HepG2 (cell line): ENCODE measurements around the gene FAM163A. TPM values are rescaled to one million over a fixed set of nuclear protein-coding genes. Genes with fewer than 3 reads are reported as not detected.

Source experiments
- ATAC-seq: fragments of 200-7000 bp; cut with Tn5 transposase; 3 replicates; pipeline ENCODE4 v1.9.1; 2020; ENCODE audit warnings: mild to moderate bottlenecking, moderate library complexity
- BruUV-seq: library from RNA; stranded (reverse); fragments of 400-500 nt; replicated peaks from 2 replicates; lab custom pipeline; 2021; lab: Mats Ljungman, UMichigan
- CTCF ChIA-PET: fragments of 300-600 bp; formaldehyde crosslinking; extraction: SDS; loops from one replicate; lab custom pipeline; 2021; ENCODE audit warnings: low total read pairs, inconsistent platforms, low intra/inter-chr PET ratio; lab: Yijun Ruan, JAX
- POLR2A ChIA-PET: fragments of 350-600 bp; sonication (Branson Sonifier 250); formaldehyde crosslinking; loops from one replicate; lab custom pipeline; 2020; ENCODE audit warnings: antibody characterized with exemption, inconsistent platforms; lab: Yijun Ruan, JAX
- DNase-seq: peaks from one replicate; pipeline ENCODE4 v3.0.0-alpha.2; 2015; ENCODE audit warnings: low spot score
- FAIRE-seq: peaks from 3 replicates; lab custom pipeline; 2011; peaks lifted over from hg19 to GRCh38; lab: Jason Lieb, UNC
- H2AFZ ChIP-seq: one replicate; pipeline ENCODE4 v1.6.1; 2011; ENCODE audit warnings: low read length, inconsistent platforms
- H3K27ac ChIP-seq: fragments of 300-600 bp; 3 replicates; pipeline ENCODE4 v1.8.0; 2011; ENCODE audit warnings: mixed run types, mild to moderate bottlenecking, mixed read lengths, low read length, inconsistent platforms; ENCODE audit not compliant: insufficient read depth; ENCODE audit errors: extremely low read length
- H3K27me3 ChIP-seq, 2 experiments: fragments of 200-600 bp in 1 of 2; 2 replicates in 1 of 2; 3 replicates in 1 of 2; pipeline versions ENCODE4 v1.6.0 to v1.8.0; 2011; ENCODE audit warnings: low read length in 2 of 2, mild to moderate bottlenecking in 2 of 2, moderate library complexity in 2 of 2, inconsistent platforms in 1 of 2; ENCODE audit not compliant: insufficient read depth in 2 of 2, control insufficient read depth in 1 of 2
- H3K36me3 ChIP-seq, 2 experiments: fragments of 200-600 bp in 1 of 2; replicated peaks in 1 of 2; 2 replicates in 1 of 2; 3 replicates in 1 of 2; pipeline versions ENCODE4 v1.5.1 to v1.8.0; 2011; ENCODE audit warnings: low read length in 2 of 2, inconsistent platforms in 1 of 2; ENCODE audit not compliant: insufficient read depth in 2 of 2, control insufficient read depth in 1 of 2
- H3K4me1 ChIP-seq: 2 replicates; pipeline ENCODE4 v1.5.1; 2012; ENCODE audit warnings: low read length, inconsistent platforms; ENCODE audit not compliant: insufficient read depth
- H3K4me2 ChIP-seq: 2 replicates; pipeline ENCODE4 v1.6.0; 2011; ENCODE audit warnings: low read depth, low read length, inconsistent platforms
- H3K4me3 ChIP-seq, 3 experiments: fragments of 200-600 bp in 1 of 3; sonication (generic), shearing (Covaris generic) in 1 of 3; replicated peaks in 1 of 3; 2 replicates each; pipeline ENCODE4 v1.5.1; 2011 to 2016; ENCODE audit warnings: low read length in 3 of 3, inconsistent platforms in 2 of 3, low read depth in 2 of 3, mild to moderate bottlenecking in 2 of 3, control low read depth in 1 of 3, mixed read lengths in 1 of 3; ENCODE audit not compliant: insufficient read depth in 1 of 3
- H3K79me2 ChIP-seq: one replicate; pipeline ENCODE4 v1.6.1; 2011; ENCODE audit warnings: low read length, inconsistent platforms; ENCODE audit not compliant: insufficient read depth
- H3K9ac ChIP-seq: 2 replicates; pipeline ENCODE4 v1.6.0; 2011; ENCODE audit warnings: mild to moderate bottlenecking, low read depth, low read length, inconsistent platforms; ENCODE audit not compliant: insufficient read depth
- H3K9me3 ChIP-seq: 2 replicates; pipeline ENCODE4 v1.5.1; 2012; ENCODE audit warnings: mild to moderate bottlenecking, low read length
- H4K20me1 ChIP-seq: 2 replicates; pipeline ENCODE4 v1.6.0; 2011; ENCODE audit warnings: inconsistent platforms, mild to moderate bottlenecking, low read length, moderate library complexity; ENCODE audit not compliant: insufficient read depth
- CREB3 ChIP-seq: sonication (generic); formaldehyde crosslinking; IDR thresholded peaks from 2 replicates; pipeline ENCODE4 v1.5.0; 2020; ENCODE audit warnings: missing genetic modification reagents
- HIC2 ChIP-seq: sonication (generic); formaldehyde crosslinking; IDR thresholded peaks from 2 replicates; pipeline ENCODE4 v1.9.0; 2022; ENCODE audit warnings: low read depth, missing genetic modification reagents
- MAFF ChIP-seq: IDR thresholded peaks from 2 replicates; pipeline ENCODE4 v1.6.1; 2011; ENCODE audit warnings: low read depth, low read length, improper control_type of control experiment
- MAFK ChIP-seq, 2 experiments: IDR thresholded peaks in 1 of 2; conservative IDR thresholded peaks in 1 of 2; 2 replicates each; pipeline ENCODE4 v1.6.1; 2011; ENCODE audit warnings: improper control_type of control experiment in 2 of 2, low read length in 2 of 2
- RARG ChIP-seq: sonication (generic); formaldehyde crosslinking; IDR thresholded peaks from 2 replicates; pipeline ENCODE4 v1.4.0; 2020; ENCODE audit warnings: low read depth, mild to moderate bottlenecking, missing genetic modification reagents
- RBM39 ChIP-seq: fragments of 200-400 bp; formaldehyde crosslinking; IDR thresholded peaks from one replicate; pipeline ENCODE4 v1.6.1; 2018; ENCODE audit warnings: antibody characterized with exemption, mild to moderate bottlenecking, low read depth, low read length; ENCODE audit not compliant: poor library complexity, severe bottlenecking
- WGBS: methylation state at CpG from one replicate; pipeline ENCODE4 v1.1.6; 2017; ENCODE audit warnings: low lambda C conversion rate; 5-methylcytosine and 5-hydroxymethylcytosine counted together
- in situ Hi-C: cut with HindIII; loops from 2 replicates; pipeline ENCODE4 v1.10.0; 2017; ENCODE audit warnings: low pct_unique_long_range_greater_than_20kb; ENCODE audit not compliant: extremely low pct_ligation_motif_present
- intact Hi-C: fragments of 100-400 bp; cut with micrococcal nuclease; formaldehyde crosslinking; loops from one replicate; pipeline ENCODE4 v1.10.0; 2022; ENCODE audit not compliant: unreplicated experiment
- polyA plus RNA-seq, 8 experiments: library from polyadenylated mRNA; depleted of rRNA in 3 of 8; stranded (reverse) in 7 of 8; unstranded in 1 of 8; fragments of >200 nt; fragmentation: Illumina TruSeq in 4 of 8; extraction: Trizol in 4 of 8; gene quantifications; 2 replicates each; pipeline versions ENCODE4 v1.2.1 to v1.2.3, GENCODE V29; 2011 to 2016; ENCODE audit warnings: low read depth in 4 of 8, missing spikeins in 1 of 8, mixed read lengths in 1 of 8; ENCODE audit not compliant: insufficient read depth in 1 of 8
- total RNA-seq, 5 experiments: library from RNA; depleted of rRNA; stranded (reverse); fragments of >200 nt; fragmentation: Illumina TruSeq; extraction: Trizol; gene quantifications; 2 replicates each; pipeline ENCODE4 v1.2.3, GENCODE V29; 2016; ENCODE audit warnings: low read depth in 1 of 5
- TF ChIP-seq, protein P1 (sequence below): sonication (generic); formaldehyde crosslinking; IDR thresholded peaks from 2 replicates; pipeline ENCODE4 v1.5.0; 2020; ENCODE audit warnings: missing genetic modification reagents, mild to moderate bottlenecking, borderline replicate concordance

Gene FAM163A
- total and polyA plus RNA-seq, 2 of the 13 experiments (the other 11 are each of a cell fraction or from before 2014, with no cell fraction given) = not detected

DNA sequence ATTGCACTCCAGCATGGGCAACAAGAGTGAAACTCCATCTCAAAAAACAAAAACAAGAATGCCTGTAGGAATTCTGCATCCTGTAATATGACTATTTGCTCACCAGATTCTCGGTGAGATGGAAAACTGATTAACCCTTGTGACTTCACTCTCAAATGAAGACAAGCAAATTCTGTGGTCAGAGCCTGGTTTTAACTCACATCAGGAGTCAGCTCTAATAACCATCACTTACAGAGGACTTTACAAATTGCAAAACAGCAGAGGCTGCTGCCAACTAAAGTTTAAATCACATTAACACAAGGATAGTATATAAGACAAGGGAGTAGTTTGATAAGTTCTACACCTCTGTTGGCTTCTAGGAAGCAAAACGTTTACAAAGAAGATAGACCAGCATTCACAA is 35.7 kb upstream of the FAM163A start (continued):
- TF ChIP-seq, protein P1, sequence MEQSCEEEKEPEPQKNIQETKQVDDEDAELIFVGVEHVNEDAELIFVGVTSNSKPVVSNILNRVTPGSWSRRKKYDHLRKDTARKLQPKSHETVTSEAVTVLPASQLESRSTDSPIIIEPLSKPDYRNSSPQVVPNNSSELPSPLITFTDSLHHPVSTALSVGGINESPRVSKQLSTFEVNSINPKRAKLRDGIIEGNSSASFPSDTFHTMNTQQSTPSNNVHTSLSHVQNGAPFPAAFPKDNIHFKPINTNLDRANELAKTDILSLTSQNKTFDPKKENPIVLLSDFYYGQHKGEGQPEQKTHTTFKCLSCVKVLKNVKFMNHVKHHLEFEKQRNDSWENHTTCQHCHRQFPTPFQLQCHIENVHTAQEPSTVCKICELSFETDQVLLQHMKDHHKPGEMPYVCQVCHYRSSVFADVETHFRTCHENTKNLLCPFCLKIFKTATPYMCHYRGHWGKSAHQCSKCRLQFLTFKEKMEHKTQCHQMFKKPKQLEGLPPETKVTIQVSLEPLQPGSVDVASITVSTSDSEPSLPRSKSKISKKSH (CRISPR knock-in tag) = no peak
- TF ChIP-seq HIC2 (CRISPR knock-in tag) = no peak

DNA sequence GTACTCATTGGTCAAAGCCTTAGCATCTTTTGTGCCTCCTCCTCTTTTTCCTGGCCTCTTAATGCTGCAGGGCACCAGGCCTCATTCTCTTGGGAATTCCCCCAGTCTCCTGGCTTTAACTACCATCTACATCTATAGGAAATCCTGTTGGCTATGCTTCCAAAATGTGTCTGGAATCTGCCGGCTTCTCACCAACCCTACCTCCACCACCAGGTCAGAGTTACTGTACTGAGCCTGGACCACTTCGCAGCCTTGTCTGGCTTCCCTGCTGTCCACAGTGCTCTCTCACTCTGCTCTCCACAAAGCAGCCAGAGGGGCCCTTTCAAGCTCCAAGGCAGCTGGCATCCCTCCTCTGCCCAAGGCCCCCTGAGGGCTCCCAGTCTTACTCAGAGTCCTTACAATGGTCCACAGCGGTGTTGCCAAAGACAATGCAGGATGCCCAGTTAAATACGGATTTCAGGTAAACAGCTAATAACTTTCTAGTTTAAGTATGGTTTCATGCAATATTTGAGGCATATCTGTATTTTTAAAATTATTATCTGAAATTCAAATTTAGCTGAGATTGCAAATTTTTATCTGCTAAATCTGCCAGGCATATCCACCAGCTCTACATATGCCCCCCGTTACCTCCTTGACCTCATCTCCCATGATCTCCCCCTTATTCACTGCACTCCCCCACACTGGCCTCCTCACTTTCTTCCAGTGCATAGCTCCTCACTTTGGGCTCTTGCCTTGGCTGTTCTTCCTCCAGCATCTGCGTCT is 34.5 kb upstream of the FAM163A start:
- BruUV-seq = no TSS peak
- TF ChIP-seq MAFF (peak; percentile 89), CREB3 (CRISPR knock-in tag) (no peak), MAFK (conservative IDR thresholded peaks at IDR 0.05 in 1 of 2, IDR thresholded peaks at IDR 0.05 in 1 of 2; ENCODE audit: low read length in 2 of 2) (peak; percentile 75 to 93), RBM39 (no peak), RARG (CRISPR knock-in tag) (no peak)
- Histone ChIP-seq H4K20me1 (no peaks in the 10 kb centered on the region), H3K4me3 (no peak overlapping the region), H3K9ac (no peak overlapping the region), H2AFZ (no peak overlapping the region), H3K9me3 (peaks cover 6% of the 10 kb centered on the region; the same call in 1 of the 2 replicates), H3K36me3 (no peaks in the 10 kb centered on the region), H3K4me2 (no peak overlapping the region), H3K79me2 (no peaks in the 10 kb centered on the region), H3K27me3 (peaks cover 0 to 11% of the 10 kb centered on the region in 2 experiments; a peak in 2 of 5 replicates), H3K27ac (no peak overlapping the region), H3K4me1 (no peaks in the 10 kb centered on the region)
- POLR2A ChIA-PET = no interaction called here
- ATAC-seq (no peak), DNase-seq (no peak), FAIRE-seq (no peak)
- intact Hi-C loops (no loop called here), in situ Hi-C loops (loop anchor here (5.0 kb wide), 1 partner anchor 109 kb away; no protein-coding TSS in a partner anchor)
- CTCF ChIA-PET = no interaction called here
- 22% methylated on average over 5 of the region's 6 CpGs for WGBS
